HG02798 (cell line): ENCODE measurements around the gene DENND11.
A peak's percentile ranks its signal among the peaks of the same experiment; 100 is the strongest.
"Not testable (repeated sequence)": the region's sequence is repeated elsewhere in the genome, so short reads cannot be mapped to it uniquely, and the experiment has no call there.

Experiments
- ATAC-seq: cut with Tn5 transposase; IDR thresholded peaks from one replicate; pipeline ENCODE4 v1.9.1; 2021; ENCODE audit warnings: mild to moderate bottlenecking; ENCODE audit not compliant: unreplicated experiment, poor library complexity

DENND11 gene

GRCh38 chr7:141709318-141709717, 7.4 kb upstream of the DENND11 start:
- no peak for ATAC-seq

- ATAC-seq = no peak
These were observed 6.4 kb upstream of the DENND11 start, which contains the start of gene WEE2 for GRCh38 chr7:141708351-141708750. Gene WEE2, plus strand, starts transcription at chr7:141708353. Its CDS starts 406 bp downstream, at chr7:141708759.

- ATAC-seq = no peak
These were observed 4.5 kb upstream of the DENND11 start for GRCh38 chr7:141706239-141707064.

- no peak for ATAC-seq
These were observed 2.8 kb upstream of the DENND11 start for GRCh38 chr7:141704741-141705140.

- ATAC-seq = no peak
These were observed 2.1 kb upstream of the DENND11 start for GRCh38 chr7:141704112-141704511.

- ATAC-seq = no peak
These were observed 926 bp upstream of the DENND11 start for GRCh38 chr7:141702892-141703291.

- ATAC-seq = peak; percentile 80
These were observed 398 bp downstream of the DENND11 start for GRCh38 chr7:141701489-141702046.

- ATAC-seq = no peak
These were observed 1.1 kb downstream of the DENND11 start for GRCh38 chr7:141700848-141701371.

GRCh38 chr7:141700296-141700847, 1.6 kb downstream of the DENND11 start:
- ATAC-seq = no peak

GRCh38 chr7:141699860-141700259, 2.1 kb downstream of the DENND11 start:
- no peak for ATAC-seq

GRCh38 chr7:141698247-141699015, 3.5 kb downstream of the DENND11 start:
- ATAC-seq = no peak

GRCh38 chr7:141697211-141697871, 4.6 kb downstream of the DENND11 start:
- ATAC-seq = no peak

GRCh38 chr7:141696348-141696747, 5.6 kb downstream of the DENND11 start:
- no peak for ATAC-seq

GRCh38 chr7:141695803-141696289, 6.1 kb downstream of the DENND11 start:
- peak; percentile 33 for ATAC-seq

GRCh38 chr7:141693082-141693481, 8.9 kb downstream of the DENND11 start:
- ATAC-seq = no peak

GRCh38 chr7:141691961-141692360, 10.0 kb downstream of the DENND11 start:
- no peak for ATAC-seq

- ATAC-seq = no peak
These were observed 10.4 kb downstream of the DENND11 start for GRCh38 chr7:141691540-141691939.

GRCh38 chr7:141689072-141689825, 12.7 kb downstream of the DENND11 start:
- ATAC-seq = not testable (repeated sequence)

GRCh38 chr7:141688043-141688442, 13.9 kb downstream of the DENND11 start:
- no peak for ATAC-seq
